GM21423 (cell line): ENCODE data around the gene CFP.

ENCODE experiments used
- ATAC-seq: cut with Tn5 transposase; IDR thresholded peaks from one replicate; pipeline ENCODE4 v1.9.1; 2021; ENCODE audit warnings: mild to moderate bottlenecking, moderate library complexity; ENCODE audit not compliant: unreplicated experiment

CFP gene

GRCh38 chrX:47576021-47576898 lies 53.5 kb downstream of the CFP start:
- ATAC-seq = no peak

GRCh38 chrX:47574547-47575301 lies 55.0 kb downstream of the CFP start:
- ATAC-seq = no peak

GRCh38 chrX:47574076-47574546 lies 55.6 kb downstream of the CFP start:
- no peak for ATAC-seq

DNA sequence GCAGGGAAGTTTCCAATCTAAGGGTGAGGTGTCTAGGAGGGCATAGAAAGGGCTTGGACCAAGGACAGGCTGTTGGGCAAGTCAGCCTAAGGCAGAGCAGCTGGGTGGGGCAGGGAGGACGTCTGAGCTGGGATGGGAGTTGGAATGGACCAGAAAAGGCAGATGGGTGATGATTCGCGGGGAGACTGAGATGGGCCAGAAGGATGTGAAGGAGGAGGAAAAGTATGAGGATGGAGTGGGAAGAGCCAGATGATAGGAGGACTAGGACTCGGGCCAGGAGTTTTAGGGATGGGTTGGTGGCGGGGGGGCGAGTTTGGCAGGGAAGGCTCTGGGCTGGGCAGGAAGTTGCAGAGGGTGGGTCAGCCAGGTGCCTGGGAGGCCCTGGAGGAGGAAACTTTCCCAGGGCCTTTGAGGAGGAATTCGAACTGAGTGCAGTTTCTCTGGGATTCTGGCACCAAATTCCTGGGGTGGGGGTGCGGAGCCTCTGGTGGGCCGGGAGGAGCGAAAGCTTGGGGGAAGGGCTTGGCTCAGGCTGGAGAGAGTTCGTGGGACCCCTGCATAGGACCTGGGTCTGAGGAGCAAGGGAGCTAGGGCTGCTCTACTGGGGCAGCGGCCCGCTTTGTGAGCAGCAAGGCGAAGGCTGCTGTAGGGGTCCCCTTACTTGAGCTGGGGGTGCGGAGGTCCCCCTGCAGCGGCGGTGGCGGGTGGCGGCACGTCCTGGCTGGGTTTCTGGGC lies 56.2 kb downstream of the CFP start:
- no peak for ATAC-seq
